Erythroblast (primary cell): ENCODE data around the gene DOK7.

Experiments
- GATA1 ChIP-seq: IDR thresholded peaks from 2 replicates; pipeline ENCODE4 v1.6.1; 2011; ENCODE audit warnings: low read depth, mild to moderate bottlenecking, control low read depth, low read length, moderate library complexity
- POLR2A ChIP-seq: IDR thresholded peaks from 2 replicates; pipeline ENCODE4 v1.6.1; 2011; ENCODE audit warnings: mild to moderate bottlenecking, low read length

- TF ChIP-seq POLR2A (no peak), GATA1 (no peak)
Measured at GRCh38 chr4:3416821-3417221, 46.3 kb upstream of the DOK7 start.
